IMR-90 (cell line): ENCODE results near the gene PADI1. TPM values are rescaled to one million over a fixed set of nuclear protein-coding genes. Genes with fewer than 3 reads are reported as not detected.

Source experiments
- ATAC-seq: fragments of 200-7000 bp; cut with Tn5 transposase; 2 replicates; pipeline ENCODE4 v1.9.1; 2020; ENCODE audit warnings: low read depth, mild to moderate bottlenecking, moderate library complexity
- BruUV-seq: library from RNA; stranded (reverse); fragments of 400-500 nt; replicated peaks from 2 replicates; lab custom pipeline; 2021; lab: Mats Ljungman, UMichigan
- CTCF ChIA-PET: fragments of 300-600 bp; formaldehyde crosslinking; extraction: SDS; loops from one replicate; lab custom pipeline; 2021; ENCODE audit warnings: antibody characterized with exemption; lab: Yijun Ruan, JAX
- POLR2A ChIA-PET: fragments of 300-600 bp; sonication (Branson Sonifier 250); formaldehyde crosslinking; loops from one replicate; lab custom pipeline; 2022; ENCODE audit warnings: antibody characterized with exemption; ENCODE audit not compliant: unreplicated experiment; lab: Charles Lee
- DNase-seq: peaks from one replicate; pipeline ENCODE4 v3.0.0; 2013
- H2AFZ ChIP-seq: replicated peaks from 2 replicates; pipeline ENCODE3; 2013; ENCODE audit warnings: low read length, mild to moderate bottlenecking; ENCODE audit not compliant: poor library complexity
- H2AK5ac ChIP-seq: 2 replicates; pipeline ENCODE4 v1.6.1; 2013; ENCODE audit warnings: low read depth, low read length, inconsistent platforms
- H2AK9ac ChIP-seq: replicated peaks from 2 replicates; pipeline ENCODE3; 2013; ENCODE audit warnings: mild to moderate bottlenecking, low read depth, low read length, moderate library complexity; ENCODE audit not compliant: poor library complexity
- H2BK120ac ChIP-seq: 2 replicates; pipeline ENCODE4 v1.6.1; 2013; ENCODE audit warnings: low read depth, low read length, inconsistent platforms
- H2BK15ac ChIP-seq: 3 replicates; pipeline ENCODE4 v1.6.1; 2013; ENCODE audit warnings: low read depth, low read length, inconsistent platforms
- H2BK20ac ChIP-seq: 2 replicates; pipeline ENCODE4 v1.6.1; 2013; ENCODE audit warnings: low read depth, mild to moderate bottlenecking, inconsistent platforms, low read length, moderate library complexity
- H2BK5ac ChIP-seq: 2 replicates; pipeline ENCODE4 v1.6.1; 2013; ENCODE audit warnings: mild to moderate bottlenecking, low read depth, low read length, inconsistent platforms; ENCODE audit not compliant: poor library complexity, severe bottlenecking
- H3K14ac ChIP-seq: replicated peaks from 2 replicates; pipeline ENCODE4 v1.6.1; 2013; ENCODE audit warnings: low read depth, low read length, inconsistent platforms
- H3K18ac ChIP-seq: 2 replicates; pipeline ENCODE4 v1.6.1; 2013; ENCODE audit warnings: low read depth, low read length, control low read depth
- H3K23ac ChIP-seq: 2 replicates; pipeline ENCODE4 v1.6.1; 2013; ENCODE audit warnings: low read depth, low read length, inconsistent platforms
- H3K27ac ChIP-seq: 2 replicates; pipeline ENCODE4 v1.5.1; 2013; ENCODE audit warnings: mild to moderate bottlenecking, control low read depth, low read length; ENCODE audit not compliant: insufficient read depth
- H3K27me3 ChIP-seq: 2 replicates; pipeline ENCODE4 v1.6.1; 2013; ENCODE audit warnings: low read length; ENCODE audit not compliant: control insufficient read depth, insufficient read depth
- H3K36me3 ChIP-seq: 2 replicates; pipeline ENCODE4 v1.6.1; 2013; ENCODE audit warnings: low read length, mixed read lengths; ENCODE audit not compliant: control insufficient read depth, insufficient read depth
- H3K4ac ChIP-seq: 2 replicates; pipeline ENCODE4 v1.6.1; 2013; ENCODE audit warnings: low read depth, low read length, inconsistent platforms
- H3K4me1 ChIP-seq: 2 replicates; pipeline ENCODE4 v1.6.1; 2013; ENCODE audit warnings: low read length, mixed read lengths; ENCODE audit not compliant: control insufficient read depth, insufficient read depth
- H3K4me2 ChIP-seq: 2 replicates; pipeline ENCODE4 v1.6.1; 2013; ENCODE audit warnings: low read depth, mild to moderate bottlenecking, control low read depth, low read length, moderate library complexity
- H3K4me3 ChIP-seq: 2 replicates; pipeline ENCODE4 v1.5.1; 2013; ENCODE audit warnings: low read depth, mild to moderate bottlenecking, control low read depth, low read length, moderate library complexity; ENCODE audit not compliant: insufficient read depth
- H3K56ac ChIP-seq: 2 replicates; pipeline ENCODE4 v1.6.1; 2013; ENCODE audit warnings: low read length, inconsistent platforms; ENCODE audit not compliant: insufficient read depth; ENCODE audit errors: extremely low read depth
- H3K79me1 ChIP-seq, 2 experiments: 2 replicates each; pipeline ENCODE4 v1.6.1; 2013; ENCODE audit warnings: low read length in 2 of 2, inconsistent platforms in 1 of 2, low read depth in 1 of 2
- H3K9ac ChIP-seq: 2 replicates; pipeline ENCODE4 v1.6.1; 2013; ENCODE audit warnings: low read depth, low read length, control low read depth
- H3K9me1 ChIP-seq: 2 replicates; pipeline ENCODE4 v1.6.1; 2013; ENCODE audit warnings: low read length, inconsistent platforms; ENCODE audit not compliant: insufficient read depth
- H3K9me3 ChIP-seq: 2 replicates; pipeline ENCODE4 v1.6.1; 2013; ENCODE audit warnings: low read length; ENCODE audit not compliant: control insufficient read depth, insufficient read depth
- H4K20me1 ChIP-seq: 2 replicates; pipeline ENCODE4 v1.6.1; 2013; ENCODE audit warnings: low read length, inconsistent platforms; ENCODE audit not compliant: insufficient read depth
- H4K5ac ChIP-seq: 2 replicates; pipeline ENCODE4 v1.6.1; 2013; ENCODE audit warnings: mild to moderate bottlenecking, low read depth, low read length, control low read depth
- H4K8ac ChIP-seq, 2 experiments: 2 replicates each; pipeline ENCODE4 v1.6.1; 2013; ENCODE audit warnings: low read depth in 2 of 2, low read length in 2 of 2, control low read depth in 1 of 2, inconsistent platforms in 1 of 2
- H4K91ac ChIP-seq: 2 replicates; pipeline ENCODE4 v1.6.1; 2013; ENCODE audit warnings: low read depth, low read length, inconsistent platforms; ENCODE audit not compliant: insufficient read depth
- BHLHE40 ChIP-seq: fragments of 150-350 bp; IDR thresholded peaks from 2 replicates; pipeline ENCODE4 v1.6.1; 2016; ENCODE audit warnings: mild to moderate bottlenecking, low read depth, low read length
- CEBPB ChIP-seq: IDR thresholded peaks from 2 replicates; pipeline ENCODE4 v1.6.1; 2012; ENCODE audit warnings: low read depth, low read length, improper control_type of control experiment
- MAFK ChIP-seq: IDR thresholded peaks from 2 replicates; pipeline ENCODE4 v1.6.1; 2012; ENCODE audit warnings: low read depth, low read length, improper control_type of control experiment
- NFE2L2 ChIP-seq: fragments of 150-350 bp; IDR thresholded peaks from 2 replicates; pipeline ENCODE4 v1.6.1; 2016; ENCODE audit warnings: low read depth, mild to moderate bottlenecking, low read length
- POLR2A ChIP-seq: IDR thresholded peaks from 2 replicates; pipeline ENCODE4 v1.6.1; 2012; ENCODE audit warnings: mild to moderate bottlenecking, low read depth, low read length
- WGBS, 2 experiments: methylation state at CpG; one replicate each; pipeline versions ENCODE4 v1.1.5 to v1.1.7; 2013; ENCODE audit warnings: missing lambda C conversion rate in 2 of 2; ENCODE audit not compliant: insufficient read length in 1 of 2; ENCODE audit errors: extremely low coverage in 2 of 2; 5-methylcytosine and 5-hydroxymethylcytosine counted together
- dilution Hi-C: fragments of 300-500 bp; cut with HindIII; formaldehyde crosslinking; loops from one replicate; pipeline ENCODE4 v1.14.3; 2018; ENCODE audit warnings: low sequenced_read_pairs; ENCODE audit not compliant: unreplicated experiment
- in situ Hi-C: fragments of 300-500 bp; cut with MboI; formaldehyde crosslinking; loops from 3 replicates; pipeline ENCODE4 v1.14.3; 2019; ENCODE audit warnings: low sequenced_read_pairs, inconsistent platforms, mixed read lengths
- intact Hi-C: fragments of 100-400 bp; cut with micrococcal nuclease; formaldehyde crosslinking; loops from 2 replicates; pipeline ENCODE4 v1.10.0; 2022
- polyA plus RNA-seq, 3 experiments: library from polyadenylated mRNA; depleted of rRNA; stranded (reverse); fragments of >200 nt; gene quantifications; 2 replicates each; pipeline ENCODE4 v1.2.3, GENCODE V29; 2012; ENCODE audit warnings: low replicate concordance in 1 of 3
- total RNA-seq: library from RNA; depleted of rRNA; stranded (reverse); fragments of >200 nt; gene quantifications from 2 replicates; pipeline ENCODE4 v1.2.3, GENCODE V29; 2012

PADI1 gene
- total and polyA plus RNA-seq, 2 of the 4 experiments (the other 2 are of a cell fraction): 0.17 TPM; not detected in 1

GRCh38 chr1:17278996-17279830, 74.3 kb downstream of the PADI1 start (continued):
- TF ChIP-seq MAFK: no peak

GRCh38 chr1:17280436-17280835, 75.5 kb downstream of the PADI1 start:
- H4K5ac ChIP-seq: no peak overlapping the region
- dilution Hi-C loops: no loop called here
- no peak overlapping the region for H2BK20ac ChIP-seq
- no peaks in the 10 kb centered on the region for H3K4me1 ChIP-seq
- intact Hi-C loops: no loop called here
- no peak overlapping the region for H2AK9ac ChIP-seq
- no peak overlapping the region for H2AFZ ChIP-seq
- no peak overlapping the region for H3K4ac ChIP-seq
- H3K27ac ChIP-seq: no peak overlapping the region
- H3K18ac ChIP-seq: no peak overlapping the region
- ATAC-seq (no peak), DNase-seq (no peak)
- H3K23ac ChIP-seq: no peak overlapping the region
- BruUV-seq: no TSS peak
- no peak overlapping the region for H2BK15ac ChIP-seq
- no peaks in the 10 kb centered on the region for H3K79me1 ChIP-seq
- H2BK120ac ChIP-seq: no peak overlapping the region
- no peak for TF ChIP-seq NFE2L2
- no peak for TF ChIP-seq POLR2A
- TF ChIP-seq CEBPB: no peak
- TF ChIP-seq BHLHE40: no peak
- H3K9ac ChIP-seq: no peak overlapping the region
- no peak overlapping the region for H3K56ac ChIP-seq
- no peaks in the 10 kb centered on the region for H4K20me1 ChIP-seq
- H3K4me2 ChIP-seq: no peak overlapping the region
- no peak overlapping the region for H2BK5ac ChIP-seq
- peaks cover 57% of the 10 kb centered on the region for H3K27me3 ChIP-seq
- H3K14ac ChIP-seq: no peak overlapping the region
- H4K8ac ChIP-seq: no peak overlapping the region
- no peak overlapping the region for H2AK5ac ChIP-seq
- WGBS, 2 experiments: 55% methylated on average over 3 of the region's 7 CpGs; no CpG with 5 or more reads in 1 of the 2 experiments
- no peaks in the 10 kb centered on the region for H3K9me1 ChIP-seq
- no peak overlapping the region for H4K91ac ChIP-seq
- H3K36me3 ChIP-seq: no peaks in the 10 kb centered on the region
- no peaks in the 10 kb centered on the region for H3K9me3 ChIP-seq
- H3K4me3 ChIP-seq: no peak overlapping the region
- POLR2A ChIA-PET: no interaction called here
- in situ Hi-C loops: no loop called here
- CTCF ChIA-PET: interaction anchor here (0.6 kb wide), 1 partner anchor 57 kb away, joined by 3 read pairs; no protein-coding TSS in a partner anchor
